HG03442 (cell line): ENCODE results near the gene NEK2.
"Not testable (repeated sequence)": the region's sequence is repeated elsewhere in the genome, so short reads cannot be mapped to it uniquely, and the experiment has no call there.

Experiments
- ATAC-seq: cut with Tn5 transposase; IDR thresholded peaks from one replicate; pipeline ENCODE4 v1.9.1; 2021; ENCODE audit warnings: mild to moderate bottlenecking, moderate library complexity; ENCODE audit not compliant: unreplicated experiment

The NEK2 gene

DNA sequence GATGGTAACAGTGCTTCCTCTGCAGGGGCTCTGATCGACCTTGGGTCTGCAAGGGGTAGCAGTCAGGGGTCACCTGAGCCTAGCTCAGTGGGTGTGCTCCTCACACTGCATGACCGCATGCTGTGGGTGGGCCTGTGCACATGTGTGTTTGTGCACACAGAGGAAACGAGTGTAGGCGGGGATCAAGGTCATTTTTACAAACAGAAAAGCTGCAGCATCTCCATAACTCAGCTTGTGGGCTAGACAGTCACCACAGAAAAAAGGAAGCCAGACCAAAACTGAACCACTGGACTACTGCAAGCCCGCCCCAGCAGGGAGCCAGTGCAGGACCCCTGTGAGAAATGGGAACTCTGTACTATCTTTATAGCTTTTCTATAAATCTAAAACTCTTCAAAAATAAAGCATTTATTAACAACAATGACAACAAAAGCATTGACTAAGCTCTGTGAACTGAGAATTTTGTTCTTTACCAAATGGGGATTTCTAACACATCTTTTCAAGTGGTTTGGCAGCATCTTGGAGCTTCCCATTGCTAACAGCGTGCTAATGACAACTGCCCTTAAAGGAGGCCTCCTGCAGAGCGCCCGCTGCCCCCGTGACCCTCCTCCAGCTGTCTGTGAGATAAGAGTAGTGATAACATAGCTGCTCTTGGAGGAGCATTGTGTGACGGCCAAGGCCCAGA, 19.9 kb upstream of the NEK2 start:
- peak; percentile 45 for ATAC-seq

DNA sequence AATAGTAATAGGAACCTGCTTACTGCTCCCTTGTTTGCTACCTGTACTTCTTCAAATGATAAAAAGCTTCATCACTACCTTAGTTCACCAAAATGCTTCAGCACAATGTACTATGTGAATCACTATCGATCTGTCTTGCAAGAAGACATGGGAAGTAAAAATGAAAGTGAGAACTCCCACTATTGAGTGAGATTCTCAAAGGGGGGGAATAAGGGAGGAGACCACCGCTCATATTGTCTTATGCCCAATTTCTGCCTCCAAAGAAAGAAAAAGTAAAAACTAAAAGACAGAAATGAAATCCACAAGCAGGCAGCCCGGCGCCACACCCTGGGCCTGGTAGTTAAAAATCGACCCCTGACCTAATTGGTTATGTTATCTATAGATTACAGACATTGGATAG, 18.5 kb upstream of the NEK2 start:
- ATAC-seq = not testable (repeated sequence)

DNA sequence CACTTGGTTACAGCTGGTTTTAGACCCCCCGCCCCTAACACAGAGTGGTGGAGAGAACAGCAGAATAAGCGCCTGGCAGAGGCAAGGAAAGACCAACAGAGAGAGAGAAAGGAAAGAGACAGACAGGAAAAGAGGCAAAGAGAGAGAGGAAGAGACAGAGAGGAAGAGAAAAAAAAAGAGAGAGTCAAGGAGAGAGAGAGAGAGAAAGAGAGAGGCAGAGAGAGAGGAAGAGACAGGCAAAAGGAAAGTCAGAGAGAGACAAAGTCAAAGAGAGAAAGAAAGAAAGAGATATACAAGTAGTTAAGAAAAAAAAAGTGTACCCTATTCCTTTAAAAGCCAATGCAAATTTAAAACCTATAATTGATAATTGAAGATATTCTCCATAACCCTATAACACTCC, 13.0 kb upstream of the NEK2 start:
- ATAC-seq = no peak

DNA sequence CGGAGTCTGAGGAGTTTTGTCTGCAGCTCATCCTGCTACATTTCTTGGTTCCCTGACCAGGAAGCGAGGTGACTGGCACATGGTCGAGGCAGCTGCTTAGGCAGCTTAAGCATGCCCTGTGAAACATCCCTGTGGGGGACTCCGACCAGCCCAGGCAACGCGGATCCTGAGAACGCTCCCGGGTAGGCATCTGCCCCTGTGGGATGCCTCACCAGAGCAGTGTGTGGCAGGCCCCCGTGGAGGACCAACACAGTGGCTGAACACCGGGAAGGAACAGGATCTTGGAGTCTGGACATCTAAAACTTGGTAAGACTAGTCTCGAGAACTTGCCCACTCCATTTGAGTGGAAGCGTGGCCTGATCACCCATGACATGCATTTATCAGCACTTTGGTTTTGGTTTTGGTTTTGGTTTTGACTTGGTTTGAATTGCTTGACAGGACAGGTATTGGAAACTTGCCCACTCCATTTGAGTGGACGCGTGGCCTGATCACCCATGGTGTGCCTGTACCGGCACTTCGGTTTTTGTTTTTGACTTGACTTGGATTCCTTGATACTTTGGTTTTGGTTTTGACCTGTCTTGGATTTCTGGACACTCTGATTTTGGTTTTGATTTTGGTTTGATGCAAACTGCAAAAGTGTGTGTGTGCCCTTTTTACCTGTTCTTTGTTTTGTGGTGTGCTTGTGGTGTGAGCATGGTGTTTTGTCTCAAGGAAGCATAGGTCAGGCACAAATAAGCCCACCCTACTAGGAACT, 12.2 kb upstream of the NEK2 start:
- no peak for ATAC-seq

DNA sequence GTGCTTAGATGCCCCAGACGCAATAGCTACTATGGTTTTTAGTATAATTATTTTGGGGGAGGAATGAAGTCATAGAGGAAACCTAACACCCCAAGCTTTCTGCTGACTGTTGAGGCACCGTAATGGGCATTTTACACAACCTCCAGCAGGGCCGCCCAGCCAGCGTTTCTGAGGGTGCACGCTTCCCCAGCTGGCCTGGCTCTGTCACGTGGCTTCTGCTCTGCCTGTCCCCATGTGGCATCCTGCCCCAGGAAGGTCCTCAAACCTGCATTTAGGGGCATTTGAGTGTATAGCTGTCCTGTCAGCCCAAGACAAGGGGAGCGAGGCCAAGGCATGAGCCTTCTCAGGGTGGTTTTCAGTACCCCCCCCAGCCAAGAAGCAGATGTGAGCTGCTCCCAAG, 10.4 kb upstream of the NEK2 start:
- ATAC-seq = no peak

DNA sequence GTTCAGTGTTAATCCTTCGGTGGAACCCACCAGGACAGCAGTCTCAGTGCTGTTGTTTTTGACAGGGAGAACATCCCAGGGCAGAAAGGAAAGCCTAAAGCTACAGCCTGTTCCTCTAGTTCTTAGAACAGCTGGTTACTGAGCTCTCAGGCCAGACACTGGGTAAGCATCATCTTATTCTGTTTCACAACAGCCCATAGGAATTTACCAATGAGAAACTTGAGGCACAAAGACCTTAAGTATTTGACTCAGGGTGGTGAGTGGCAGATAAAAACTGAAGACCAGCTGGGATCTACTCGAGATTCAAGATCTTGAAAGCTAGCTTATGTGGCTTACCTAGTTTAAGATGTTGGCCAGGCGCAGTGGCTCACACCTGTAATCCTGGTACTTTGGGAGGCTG, 9.4 kb upstream of the NEK2 start:
- no peak for ATAC-seq

DNA sequence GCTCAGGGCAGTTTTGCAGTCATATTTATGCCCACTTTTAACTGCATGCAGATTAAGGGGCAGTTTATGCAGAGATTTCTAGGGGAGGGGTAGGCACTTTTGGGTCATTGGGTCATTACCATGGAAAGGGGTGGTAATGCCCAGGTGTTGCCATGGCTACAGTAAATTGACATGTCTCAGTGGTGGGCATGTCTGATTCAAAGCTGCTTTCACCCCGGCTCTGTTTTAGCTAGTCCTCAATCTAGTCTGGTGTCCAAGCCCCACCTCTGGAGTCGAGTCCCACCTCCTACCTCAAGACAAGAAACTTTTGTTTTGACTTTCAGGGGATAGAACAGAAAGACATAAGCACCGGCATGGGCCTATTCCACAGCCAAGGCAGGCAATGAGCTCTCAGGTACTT, 8.9 kb upstream of the NEK2 start:
- ATAC-seq = no peak

DNA sequence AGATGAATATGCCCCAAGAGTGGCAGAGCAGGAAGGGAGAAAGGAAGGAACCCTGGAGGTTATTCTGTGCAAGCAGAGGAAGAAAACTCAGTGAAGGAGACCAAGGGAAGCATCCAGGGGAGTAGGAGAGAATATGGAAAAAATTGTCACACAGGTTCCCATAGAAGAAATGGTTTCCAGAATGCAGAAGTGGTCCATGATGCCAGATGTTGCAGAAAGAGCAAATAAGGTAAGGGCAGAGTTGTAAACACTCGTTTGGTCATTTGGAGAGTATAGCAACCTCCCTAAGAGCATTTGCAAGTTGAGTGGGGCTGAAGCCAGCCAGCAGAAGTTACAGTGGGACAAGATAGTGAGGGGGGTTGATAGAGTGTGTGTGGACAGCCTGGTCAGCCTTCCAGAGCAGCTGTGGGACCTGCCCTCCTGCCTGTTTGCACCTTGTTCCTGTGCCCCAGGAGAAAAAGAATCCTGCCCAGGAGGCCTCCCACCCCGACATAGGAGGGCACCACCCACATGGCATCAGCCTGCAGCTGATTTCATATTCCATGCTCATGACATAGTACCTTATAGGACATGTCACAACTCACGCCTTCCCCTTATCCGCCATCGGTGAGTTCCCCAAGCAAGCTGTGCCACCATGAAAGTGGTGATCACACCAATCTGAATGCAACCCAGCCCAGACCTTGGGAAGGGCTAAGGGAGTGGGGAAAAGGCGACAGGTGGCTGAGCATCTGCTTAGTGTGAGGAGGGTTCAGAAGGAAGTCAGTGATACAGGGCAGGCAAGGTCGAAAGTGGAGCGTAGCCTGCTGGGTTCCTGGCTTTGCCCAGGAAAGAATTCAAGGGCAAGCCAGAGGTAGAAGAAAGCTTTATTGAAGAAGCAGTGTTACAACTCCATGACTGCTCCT, 8.2 kb upstream of the NEK2 start:
- ATAC-seq = no peak

DNA sequence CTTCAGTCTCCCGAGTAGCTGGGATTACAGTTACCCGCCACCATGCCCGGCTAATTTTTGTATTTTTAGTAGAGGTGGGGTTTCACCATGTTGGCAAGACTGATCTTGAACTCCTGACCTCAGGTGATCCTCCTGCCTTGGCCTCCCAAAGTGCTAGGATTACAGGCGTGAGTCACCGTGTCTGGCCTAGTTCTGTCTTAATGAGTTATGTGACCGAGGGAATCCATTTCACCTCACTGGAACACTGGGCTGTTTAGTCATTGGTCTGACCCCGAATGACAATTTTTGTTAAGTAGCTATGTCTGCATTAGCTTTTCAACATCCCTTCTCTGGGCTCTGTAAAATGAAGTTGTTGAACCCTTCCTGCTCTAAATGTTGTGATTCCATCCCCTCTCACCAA, 6.8 kb upstream of the NEK2 start:
- not testable (repeated sequence) for ATAC-seq

DNA sequence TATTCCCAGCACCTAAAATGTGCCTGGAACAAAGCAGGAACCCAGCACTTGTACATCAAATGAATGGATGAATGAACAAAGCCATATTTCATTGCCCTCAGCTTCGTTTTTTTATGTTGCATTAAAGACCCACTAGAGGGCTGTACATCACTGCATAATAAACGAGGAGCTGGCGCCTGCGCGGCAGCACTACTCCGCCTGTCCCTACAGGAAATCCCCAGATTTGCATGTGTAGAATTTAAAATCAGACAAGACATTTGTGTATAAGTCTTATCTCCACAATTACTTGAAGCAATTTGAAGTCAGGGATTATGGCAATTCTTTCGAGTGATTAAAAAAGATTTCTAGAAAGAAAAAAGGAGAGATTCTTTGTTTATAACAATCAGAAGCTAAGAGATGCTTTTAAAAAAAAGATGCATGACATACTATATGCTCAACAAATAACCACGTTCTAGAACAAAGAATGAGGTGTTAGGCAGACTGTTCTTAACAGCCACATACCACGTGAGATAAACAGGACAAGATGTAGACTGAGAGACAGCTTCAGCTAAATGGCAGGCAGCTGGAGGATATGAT, 5.4 kb upstream of the NEK2 start:
- peak; percentile 78 for ATAC-seq

DNA sequence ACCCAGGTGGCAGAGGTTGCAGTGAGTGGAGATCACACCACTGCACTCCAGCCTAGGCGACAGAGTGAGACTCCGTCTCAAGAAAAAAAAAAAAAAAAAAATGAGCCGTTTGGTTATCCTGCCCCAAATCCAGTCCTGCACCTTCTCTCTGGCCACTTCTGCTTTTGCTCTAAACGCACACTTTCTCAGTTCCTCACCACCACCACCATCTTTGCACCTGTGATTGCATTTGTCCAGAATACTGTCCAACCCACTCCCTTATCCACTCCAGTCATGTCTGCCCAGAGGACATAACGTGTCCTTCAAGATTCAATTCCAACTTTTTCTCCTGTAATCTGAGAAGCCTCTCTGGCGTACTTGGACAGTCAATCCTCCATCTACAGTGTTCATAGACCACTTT, 2.2 kb upstream of the NEK2 start:
- ATAC-seq = no peak

DNA sequence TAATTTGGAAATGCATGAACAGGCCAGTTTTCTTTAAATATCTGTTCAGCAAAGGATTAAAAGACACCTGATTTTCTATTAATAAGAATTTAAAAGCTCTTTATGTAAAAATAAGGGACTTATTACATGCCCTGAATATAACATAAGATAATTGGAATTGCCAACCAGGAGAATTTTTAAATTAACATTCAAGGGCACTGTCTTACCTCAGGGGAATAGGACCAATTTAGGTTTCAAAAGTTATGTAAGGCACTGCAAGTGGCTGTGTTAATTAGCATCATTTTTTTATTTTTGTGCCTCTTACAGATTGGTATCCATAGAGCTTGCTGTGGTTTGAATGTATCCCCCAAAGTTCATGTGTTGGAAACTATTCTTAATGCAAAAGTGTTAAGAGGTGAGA, 1.3 kb upstream of the NEK2 start:
- no peak for ATAC-seq

DNA sequence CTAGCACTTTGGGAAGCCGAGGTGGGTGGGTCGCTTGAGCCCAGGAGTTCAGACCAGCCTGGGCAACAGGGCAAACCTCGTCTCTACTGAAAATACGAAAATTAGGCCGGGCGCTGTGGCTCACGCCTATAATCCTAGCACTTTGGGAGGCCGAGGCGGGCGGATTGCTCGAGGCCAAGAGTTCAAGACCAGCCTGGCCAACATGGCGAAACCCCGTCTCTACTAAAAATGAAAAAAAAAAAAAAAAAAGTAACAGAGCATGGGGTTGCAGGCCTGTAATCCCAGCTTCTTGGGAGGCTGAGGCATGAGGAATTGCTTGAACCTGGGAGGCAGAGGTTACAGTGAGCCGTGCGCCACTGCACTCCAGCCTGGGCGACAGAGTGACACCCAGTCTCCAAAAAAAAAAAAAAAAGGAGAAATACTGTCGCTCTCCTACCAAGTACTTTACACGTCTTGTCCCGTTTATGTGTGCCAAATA, 724 bp upstream of the NEK2 start:
- ATAC-seq = no peak

DNA sequence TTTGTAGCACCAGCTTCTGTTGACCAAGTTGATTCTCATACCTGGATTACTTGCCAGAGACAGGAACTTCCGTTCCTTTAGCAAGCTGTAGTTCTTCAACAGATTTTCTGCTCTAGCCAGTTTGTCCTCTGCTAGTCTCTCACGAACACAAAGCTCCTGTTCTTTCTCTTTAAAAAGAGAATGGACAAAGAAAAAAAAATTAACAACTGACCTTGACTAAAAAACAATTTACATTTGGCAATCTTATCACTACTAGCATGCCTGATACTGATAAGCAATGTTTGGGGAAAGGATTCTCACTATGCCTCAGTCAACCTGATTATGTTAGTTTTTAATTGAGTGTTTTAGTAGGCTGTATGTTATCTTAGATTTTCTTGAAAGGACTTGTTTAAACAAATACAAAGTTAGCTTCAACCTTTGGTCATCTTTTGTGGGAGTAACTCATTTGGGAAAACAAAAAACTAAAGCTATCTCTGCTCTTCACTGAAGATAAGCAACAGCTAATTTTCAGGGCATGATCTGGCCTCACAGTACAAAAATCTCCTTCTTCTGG, 8.3 kb downstream of the NEK2 start:
- no peak for ATAC-seq

DNA sequence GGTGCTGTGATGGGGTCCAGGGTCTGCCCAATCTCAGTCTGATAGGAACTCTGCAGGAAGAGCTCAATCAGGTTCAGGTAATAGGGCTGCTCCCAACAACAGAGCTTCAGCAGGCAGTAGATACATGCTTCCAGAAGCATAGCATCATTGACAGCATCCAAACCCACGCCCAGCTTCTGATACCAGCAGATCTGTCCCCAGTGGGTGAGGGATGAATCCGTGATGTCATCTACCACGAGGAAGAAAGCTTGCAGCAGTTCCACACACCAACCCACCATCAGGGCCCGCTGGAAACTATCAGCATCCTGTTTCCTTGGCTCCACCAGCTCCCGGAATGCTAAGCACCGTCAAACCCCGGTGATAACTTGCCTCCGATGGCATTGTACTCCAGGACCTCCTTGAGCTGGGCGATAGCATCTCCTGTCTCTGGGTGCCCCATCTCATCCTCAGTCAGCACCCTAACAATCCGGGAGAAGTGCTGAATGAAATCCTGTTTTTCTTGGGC, 14.7 kb downstream of the NEK2 start:
- no peak for ATAC-seq

DNA sequence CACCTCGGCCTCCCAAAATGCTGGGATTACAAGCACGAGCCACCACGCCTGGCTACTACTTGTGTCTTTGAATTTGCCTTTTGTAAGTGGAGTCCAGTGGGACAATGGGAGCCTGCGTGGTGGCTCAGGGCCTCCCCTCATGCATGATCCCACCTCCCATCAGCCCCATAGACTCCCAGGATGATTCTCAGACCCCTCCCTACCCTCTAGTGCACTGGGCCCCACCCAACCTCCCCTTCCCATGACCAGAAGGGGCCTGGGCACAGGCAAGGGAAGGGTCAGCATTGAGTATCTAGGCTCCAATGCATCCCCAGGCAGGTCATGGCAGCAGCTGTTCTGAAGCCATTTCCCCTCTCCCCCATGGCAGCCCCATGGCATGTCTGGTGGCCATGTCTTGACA, 18.7 kb downstream of the NEK2 start:
- no peak for ATAC-seq

DNA sequence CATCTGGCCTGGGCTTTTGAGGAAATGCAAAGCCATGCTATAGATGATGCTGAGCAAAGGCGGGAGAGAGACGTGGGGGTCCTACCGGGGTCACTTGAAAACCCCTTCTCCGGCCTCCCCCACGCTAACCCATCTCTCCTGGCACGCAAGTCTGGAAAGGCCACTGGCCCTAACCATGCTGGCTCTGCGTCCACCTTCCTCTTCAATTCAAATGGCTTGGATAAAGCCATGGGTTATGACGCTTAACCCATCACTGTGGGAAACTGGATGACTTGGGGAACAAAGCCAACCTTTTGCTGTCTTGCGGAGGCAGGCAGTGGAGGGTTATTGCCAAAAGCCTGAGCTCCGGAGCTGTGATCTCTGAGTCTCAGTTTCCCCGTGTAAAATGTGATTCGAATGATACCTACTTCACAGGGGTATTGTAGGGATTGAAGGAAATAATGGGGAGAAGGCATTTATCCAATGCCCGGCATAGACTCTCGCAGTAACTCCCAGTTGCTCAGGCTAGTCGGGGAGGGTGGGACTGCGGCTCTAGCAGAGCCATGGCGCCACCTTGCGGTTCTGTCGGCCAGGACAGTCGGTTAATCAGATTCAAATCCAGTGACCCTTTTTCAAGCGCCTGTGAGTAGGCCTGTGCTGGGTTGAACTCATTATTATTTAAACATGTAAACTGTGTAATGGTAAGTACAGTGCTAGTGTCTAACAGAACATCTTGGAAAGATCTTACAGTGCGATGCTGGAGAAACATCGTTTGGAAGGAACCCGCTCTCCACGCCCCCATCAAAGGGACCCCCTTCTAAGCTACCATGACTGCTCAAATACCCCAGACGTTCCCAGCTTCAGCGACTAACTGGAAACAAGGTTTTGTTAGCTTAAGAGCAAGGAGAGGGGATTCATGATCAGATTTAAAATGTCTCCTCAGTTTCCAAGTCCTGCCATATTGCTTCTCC, 20.3 kb downstream of the NEK2 start:
- peak; percentile 81 for ATAC-seq

DNA sequence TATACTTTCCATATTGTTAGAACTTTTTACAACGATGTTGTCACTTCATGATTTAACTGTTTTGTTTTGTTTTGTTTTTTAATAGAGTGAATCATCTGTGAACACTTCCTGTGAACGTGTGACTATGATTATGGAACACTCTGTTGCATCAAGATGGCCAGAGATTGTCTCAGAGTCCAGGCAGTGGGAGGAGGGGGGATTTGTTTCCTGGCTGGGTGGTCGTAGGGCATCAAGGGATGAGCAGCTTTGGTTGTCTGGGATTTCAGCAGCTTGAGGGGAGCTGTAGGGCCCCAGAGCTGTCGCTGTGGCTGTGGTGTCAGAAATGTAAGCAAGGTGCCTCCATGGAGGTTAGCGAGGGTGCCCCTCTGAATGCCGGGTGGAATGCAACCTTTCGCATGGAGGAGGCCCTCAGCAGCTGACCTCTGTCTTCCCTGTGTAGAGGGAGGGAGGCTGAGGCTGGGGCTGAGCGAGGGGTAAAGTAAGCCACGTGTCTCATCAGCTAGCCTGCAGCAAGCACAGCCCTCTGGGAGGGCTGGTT, 21.4 kb downstream of the NEK2 start:
- ATAC-seq = no peak

DNA sequence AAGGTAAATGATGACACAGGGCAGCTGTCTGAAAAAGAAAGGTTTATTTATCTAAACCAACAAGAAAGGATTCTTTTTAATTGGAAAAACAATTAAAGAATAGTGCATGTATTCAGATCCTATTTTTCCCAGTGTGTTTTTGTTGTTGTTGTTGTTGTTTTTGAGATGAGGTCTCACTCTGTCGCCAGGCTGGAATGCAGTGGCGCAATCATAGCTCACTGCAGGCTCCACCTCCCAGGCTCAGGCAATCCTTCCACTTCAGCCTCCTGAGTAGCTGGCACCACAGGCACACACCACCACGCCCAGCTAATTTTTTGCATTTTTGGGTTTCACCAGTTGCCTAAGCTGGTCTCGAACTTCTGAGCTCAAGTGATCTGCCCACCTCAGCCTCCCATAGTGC, 22.1 kb downstream of the NEK2 start:
- no peak for ATAC-seq
